SK-N-SH treated with all-trans-retinoic acid at 6 μM for 48 hours (cell line): ENCODE results near the gene EML2.

Experiments used
- ESRRG ChIP-seq: fragments of 250-450 bp; sonication (Bioruptor Pico); IDR thresholded peaks from 2 replicates; pipeline ENCODE4 v1.6.1; 2021; ENCODE audit warnings: mild to moderate bottlenecking
- ISL1 ChIP-seq: fragments of 250-450 bp; sonication (Bioruptor Pico); IDR thresholded peaks from 2 replicates; pipeline ENCODE4 v2.1.2; 2022; ENCODE audit warnings: mild to moderate bottlenecking, moderate library complexity
- OSR1 ChIP-seq: fragments of 250-450 bp; sonication (Bioruptor Pico); IDR thresholded peaks from 2 replicates; pipeline ENCODE4 v1.8.0; 2022; ENCODE audit warnings: moderate library complexity, mild to moderate bottlenecking, inconsistent platforms
- RARB ChIP-seq: fragments of 250-450 bp; sonication (Bioruptor Pico); IDR thresholded peaks from 2 replicates; pipeline ENCODE4 v1.8.0; 2021; ENCODE audit warnings: mild to moderate bottlenecking, moderate library complexity
- ZFP3 ChIP-seq: fragments of 250-450 bp; sonication (Bioruptor Pico); IDR thresholded peaks from 2 replicates; pipeline ENCODE4 v1.5.0; 2020; ENCODE audit warnings: mild to moderate bottlenecking, moderate library complexity
- TF ChIP-seq, protein P1 (sequence below): fragments of 250-450 bp; sonication (Bioruptor Pico); IDR thresholded peaks from 2 replicates; pipeline ENCODE4 v1.8.0; 2020; ENCODE audit warnings: mild to moderate bottlenecking, moderate library complexity, borderline replicate concordance
- TF ChIP-seq, protein P2 (sequence below): fragments of 250-450 bp; sonication (Bioruptor Pico); IDR thresholded peaks from 2 replicates; pipeline ENCODE4 v1.5.1; 2020; ENCODE audit warnings: low read depth, mild to moderate bottlenecking, moderate library complexity

DNA sequence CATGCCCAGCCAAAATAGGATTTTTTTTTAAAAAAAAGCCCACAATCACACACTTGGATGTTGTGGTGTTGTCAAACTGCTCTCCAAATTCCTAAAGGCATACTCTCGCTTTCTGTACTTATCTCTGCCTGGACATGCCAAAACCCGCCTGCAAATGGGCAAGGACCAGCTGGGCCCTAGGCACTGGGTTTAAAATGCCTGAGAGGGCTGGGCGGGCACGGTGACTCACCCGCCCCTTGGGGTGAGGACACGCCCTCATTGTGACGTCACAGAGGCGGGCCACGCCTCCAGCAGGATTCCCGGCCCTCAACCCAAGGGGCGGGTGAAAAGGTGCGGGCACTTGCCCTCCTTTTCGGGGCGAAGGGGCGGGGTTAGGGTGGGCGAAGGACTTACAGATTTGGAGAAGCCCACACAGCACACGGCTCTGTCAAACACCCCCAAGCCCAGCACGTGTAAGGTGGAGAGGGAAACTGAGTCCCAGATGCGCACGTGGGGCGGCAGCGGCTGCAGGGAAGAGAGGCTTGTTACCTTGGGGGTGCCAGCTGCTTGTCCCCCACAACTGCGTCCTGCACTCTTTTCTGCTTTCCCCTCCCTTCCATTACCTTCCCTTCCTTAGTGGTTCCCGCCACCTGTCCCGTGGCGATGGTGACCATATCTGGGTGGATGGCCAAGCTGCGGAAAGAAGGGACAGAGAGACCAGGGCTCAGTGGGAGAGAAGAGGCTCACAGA, 6.6 kb downstream of the EML2 start:
- TF ChIP-seq, protein P1, sequence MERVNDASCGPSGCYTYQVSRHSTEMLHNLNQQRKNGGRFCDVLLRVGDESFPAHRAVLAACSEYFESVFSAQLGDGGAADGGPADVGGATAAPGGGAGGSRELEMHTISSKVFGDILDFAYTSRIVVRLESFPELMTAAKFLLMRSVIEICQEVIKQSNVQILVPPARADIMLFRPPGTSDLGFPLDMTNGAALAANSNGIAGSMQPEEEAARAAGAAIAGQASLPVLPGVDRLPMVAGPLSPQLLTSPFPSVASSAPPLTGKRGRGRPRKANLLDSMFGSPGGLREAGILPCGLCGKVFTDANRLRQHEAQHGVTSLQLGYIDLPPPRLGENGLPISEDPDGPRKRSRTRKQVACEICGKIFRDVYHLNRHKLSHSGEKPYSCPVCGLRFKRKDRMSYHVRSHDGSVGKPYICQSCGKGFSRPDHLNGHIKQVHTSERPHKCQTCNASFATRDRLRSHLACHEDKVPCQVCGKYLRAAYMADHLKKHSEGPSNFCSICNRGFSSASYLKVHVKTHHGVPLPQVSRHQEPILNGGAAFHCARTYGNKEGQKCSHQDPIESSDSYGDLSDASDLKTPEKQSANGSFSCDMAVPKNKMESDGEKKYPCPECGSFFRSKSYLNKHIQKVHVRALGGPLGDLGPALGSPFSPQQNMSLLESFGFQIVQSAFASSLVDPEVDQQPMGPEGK (CRISPR knock-in tag): no peak
- TF ChIP-seq ZFP3 (CRISPR knock-in tag): no peak
- TF ChIP-seq ISL1: no peak
- TF ChIP-seq ESRRG: no peak
- no peak for TF ChIP-seq RARB (CRISPR knock-in tag)
- TF ChIP-seq OSR1: no peak
- TF ChIP-seq, protein P2, sequence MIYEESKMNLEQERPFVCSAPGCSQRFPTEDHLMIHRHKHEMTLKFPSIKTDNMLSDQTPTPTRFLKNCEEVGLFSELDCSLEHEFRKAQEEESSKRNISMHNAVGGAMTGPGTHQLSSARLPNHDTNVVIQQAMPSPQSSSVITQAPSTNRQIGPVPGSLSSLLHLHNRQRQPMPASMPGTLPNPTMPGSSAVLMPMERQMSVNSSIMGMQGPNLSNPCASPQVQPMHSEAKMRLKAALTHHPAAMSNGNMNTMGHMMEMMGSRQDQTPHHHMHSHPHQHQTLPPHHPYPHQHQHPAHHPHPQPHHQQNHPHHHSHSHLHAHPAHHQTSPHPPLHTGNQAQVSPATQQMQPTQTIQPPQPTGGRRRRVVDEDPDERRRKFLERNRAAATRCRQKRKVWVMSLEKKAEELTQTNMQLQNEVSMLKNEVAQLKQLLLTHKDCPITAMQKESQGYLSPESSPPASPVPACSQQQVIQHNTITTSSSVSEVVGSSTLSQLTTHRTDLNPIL (CRISPR knock-in tag): no peak
